Spinal cord (tissue), 10 donors: ENCODE data around the gene MEIS1. TPM values are rescaled to one million over a fixed set of nuclear protein-coding genes. Genes with fewer than 3 reads are reported as not detected.

ENCODE experiments used
- DNase-seq, 6 donors: peaks; one replicate each; pipeline versions ENCODE4 v3.0.0 to v3.0.0-alpha.2; 2013 to 2015; ENCODE audit warnings: low spot score in 6 of 6, low read depth in 4 of 6
- H3K27ac ChIP-seq: one replicate; pipeline ENCODE4 v1.5.1; 2013; ENCODE audit warnings: low read depth, low read length, control low read depth
- H3K27me3 ChIP-seq: one replicate; pipeline ENCODE4 v1.6.1; 2013; ENCODE audit warnings: low read length; ENCODE audit not compliant: control insufficient read depth, insufficient read depth
- H3K36me3 ChIP-seq: one replicate; pipeline ENCODE4 v1.6.1; 2013; ENCODE audit warnings: low read length; ENCODE audit not compliant: control insufficient read depth, insufficient read depth
- H3K4me1 ChIP-seq: one replicate; pipeline ENCODE4 v1.6.1; 2013; ENCODE audit warnings: low read length; ENCODE audit not compliant: control insufficient read depth, insufficient read depth
- H3K4me3 ChIP-seq: one replicate; pipeline ENCODE4 v1.5.1; 2013; ENCODE audit warnings: low read depth, low read length, control low read depth
- H3K9me3 ChIP-seq: one replicate; pipeline ENCODE4 v1.6.1; 2013; ENCODE audit warnings: low read length; ENCODE audit not compliant: control insufficient read depth, insufficient read depth
- whole genome bisulfite sequencing: methylation state at CpG from one replicate; pipeline ENCODE4 v1.1.5; 2013; ENCODE audit warnings: missing lambda C conversion rate; ENCODE audit not compliant: insufficient coverage; 5-methylcytosine and 5-hydroxymethylcytosine counted together
- polyA plus RNA-seq, 2 donors: library from polyadenylated mRNA; unstranded; fragments of 120-200 nt; gene quantifications; one replicate each; pipeline ENCODE4 v1.2.1, GENCODE V29; 2013; ENCODE audit not compliant: insufficient read length in 2 of 2
- total RNA-seq, 2 donors: library from RNA; depleted of rRNA in 1 of 2; stranded (reverse); fragments of 120-200 nt in 1 of 2; fragments of >200 nt in 1 of 2; gene quantifications; one replicate each; pipeline versions ENCODE4 v1.2.3 to v1.2.4, GENCODE V29; 2013 to 2014
- donor health status: healthy.

Gene MEIS1
- total and polyA plus RNA-seq, 4 donors, result 50.9 to 118 (median 82.0) TPM

DNA sequence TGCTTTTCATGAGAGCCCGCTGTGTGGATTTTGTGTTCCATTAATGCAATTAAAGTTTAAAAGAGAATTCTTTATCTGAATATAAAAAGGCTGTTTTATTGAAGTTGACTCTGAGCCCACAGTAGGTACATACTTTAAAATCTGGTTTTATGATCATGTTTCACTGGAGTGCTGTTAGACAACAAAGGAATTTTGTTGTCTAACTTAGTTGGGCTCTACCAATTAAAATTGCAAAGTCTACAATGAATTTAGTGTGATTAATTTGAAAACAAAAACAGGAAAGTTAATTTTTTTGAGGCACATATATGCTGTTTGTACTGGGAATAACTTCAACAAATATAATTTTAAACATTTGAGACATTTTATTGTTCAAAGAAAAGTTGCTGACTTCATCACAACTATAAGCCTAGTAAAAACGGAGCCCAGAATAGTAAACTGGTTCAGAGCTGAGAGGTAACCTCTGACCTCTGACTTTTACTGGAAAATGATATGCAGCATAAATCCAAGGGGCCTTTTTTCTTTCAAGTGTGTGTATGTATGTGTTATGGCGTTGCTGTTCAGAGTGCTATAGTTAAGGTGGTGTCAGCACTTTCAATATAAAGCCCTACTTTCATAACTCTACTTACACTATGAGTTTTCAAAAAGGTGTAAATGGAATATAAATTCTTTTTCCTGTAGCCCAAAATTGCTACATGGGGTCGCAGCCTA, 30.2 kb downstream of the MEIS1 start:
- peak overlapping the region; percentile 29 for H3K27ac ChIP-seq
- WGBS, result no CpG with 5 or more reads among the region's 4 CpGs
- peaks cover 5% of the 10 kb centered on the region for H3K36me3 ChIP-seq
- H3K27me3 ChIP-seq, result no peaks in the 10 kb centered on the region
- DNase-seq, result no peak
- H3K4me1 ChIP-seq, result peaks cover 17% of the 10 kb centered on the region
- H3K9me3 ChIP-seq, result no peaks in the 10 kb centered on the region
- H3K4me3 ChIP-seq, result no peak overlapping the region

DNA sequence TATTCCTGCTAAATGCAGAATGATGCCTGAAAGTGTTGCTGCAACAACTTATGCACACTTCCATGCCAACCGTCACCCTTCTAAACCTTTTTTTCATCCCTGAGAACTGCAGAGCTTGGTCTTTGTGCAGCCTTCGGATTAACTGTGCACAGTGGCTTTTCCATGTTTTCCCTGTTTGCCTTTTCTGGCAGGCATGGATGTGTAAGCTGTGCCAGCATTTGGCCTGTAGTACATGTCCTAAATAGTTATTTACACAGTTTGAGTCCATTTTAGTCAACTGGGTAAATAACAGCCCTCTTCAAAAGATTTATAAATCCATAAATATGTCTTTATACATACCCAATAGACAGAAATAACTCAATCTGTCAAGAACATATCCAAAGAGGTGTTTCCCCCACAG, 31.5 kb downstream of the MEIS1 start:
- Histone ChIP-seq H3K36me3 (peaks cover 5% of the 10 kb centered on the region), H3K27ac (no peak overlapping the region), H3K27me3 (no peaks in the 10 kb centered on the region), H3K9me3 (no peaks in the 10 kb centered on the region), H3K4me1 (peaks cover 17% of the 10 kb centered on the region), H3K4me3 (no peak overlapping the region)
- DNase-seq, result peak in 1 of 6 donors; percentile 72
- WGBS, result 41% methylated on average over 2 of the region's 2 CpGs

DNA sequence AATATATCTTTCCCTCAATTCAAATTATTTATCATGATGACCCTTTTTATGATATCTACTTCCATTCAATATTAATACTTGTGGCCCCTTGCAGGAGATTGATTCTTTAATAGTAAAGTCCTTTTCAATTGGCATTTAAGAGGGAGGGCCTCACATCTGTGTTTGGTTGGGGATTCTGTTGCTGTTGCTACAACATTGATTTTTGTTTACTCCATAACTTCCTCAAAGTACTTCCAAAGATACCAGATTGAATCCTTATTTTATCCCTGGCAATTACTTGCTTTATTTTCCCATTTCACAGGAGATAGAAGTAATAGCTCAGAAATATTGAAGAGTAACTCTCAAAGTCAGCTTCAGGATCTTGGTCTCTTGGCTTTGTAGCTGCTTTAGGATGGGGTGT, 32.8 kb downstream of the MEIS1 start:
- no peak overlapping the region for H3K27ac ChIP-seq
- no peaks in the 10 kb centered on the region for H3K27me3 ChIP-seq
- no peak overlapping the region for H3K4me3 ChIP-seq
- no peaks in the 10 kb centered on the region for H3K9me3 ChIP-seq
- no peak for DNase-seq
- peaks cover 5% of the 10 kb centered on the region for H3K36me3 ChIP-seq
- peaks cover 13% of the 10 kb centered on the region for H3K4me1 ChIP-seq

GRCh38 chr2:66469214-66469902, 34.4 kb downstream of the MEIS1 start:
- no peak overlapping the region for H3K4me3 ChIP-seq
- no peak for DNase-seq
- H3K36me3 ChIP-seq, result peaks cover 5% of the 10 kb centered on the region
- no peaks in the 10 kb centered on the region for H3K27me3 ChIP-seq
- peaks cover 8% of the 10 kb centered on the region for H3K4me1 ChIP-seq
- WGBS, result no CpG with 5 or more reads among the region's 11 CpGs
- H3K9me3 ChIP-seq, result no peaks in the 10 kb centered on the region
- no peak overlapping the region for H3K27ac ChIP-seq

DNA sequence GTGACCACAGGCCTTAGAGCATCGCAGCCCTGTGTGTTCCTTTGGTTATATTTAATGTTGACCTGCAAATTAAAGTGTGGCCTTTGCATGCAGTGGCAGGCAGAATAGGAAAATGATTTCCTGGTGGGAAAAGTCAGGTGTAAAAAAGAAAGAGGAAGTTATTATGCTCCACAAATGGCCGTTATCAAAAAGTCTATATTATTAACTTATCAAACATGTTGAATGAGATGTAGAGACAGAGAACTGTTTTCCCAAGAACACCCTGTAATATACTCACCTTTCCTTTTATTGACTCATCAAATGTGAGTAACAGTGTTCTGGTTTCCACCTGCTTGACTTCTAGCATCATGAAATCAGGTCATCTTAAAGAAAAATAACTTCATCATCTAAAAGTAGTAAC, 35.3 kb downstream of the MEIS1 start:
- WGBS, result 88% methylated on average over 1 of the region's 2 CpGs
- Histone ChIP-seq H3K4me3 (no peak overlapping the region), H3K27ac (no peak overlapping the region), H3K4me1 (peaks cover 8% of the 10 kb centered on the region), H3K9me3 (no peaks in the 10 kb centered on the region), H3K36me3 (peaks cover 5% of the 10 kb centered on the region), H3K27me3 (no peaks in the 10 kb centered on the region)
- DNase-seq, result no peak

DNA sequence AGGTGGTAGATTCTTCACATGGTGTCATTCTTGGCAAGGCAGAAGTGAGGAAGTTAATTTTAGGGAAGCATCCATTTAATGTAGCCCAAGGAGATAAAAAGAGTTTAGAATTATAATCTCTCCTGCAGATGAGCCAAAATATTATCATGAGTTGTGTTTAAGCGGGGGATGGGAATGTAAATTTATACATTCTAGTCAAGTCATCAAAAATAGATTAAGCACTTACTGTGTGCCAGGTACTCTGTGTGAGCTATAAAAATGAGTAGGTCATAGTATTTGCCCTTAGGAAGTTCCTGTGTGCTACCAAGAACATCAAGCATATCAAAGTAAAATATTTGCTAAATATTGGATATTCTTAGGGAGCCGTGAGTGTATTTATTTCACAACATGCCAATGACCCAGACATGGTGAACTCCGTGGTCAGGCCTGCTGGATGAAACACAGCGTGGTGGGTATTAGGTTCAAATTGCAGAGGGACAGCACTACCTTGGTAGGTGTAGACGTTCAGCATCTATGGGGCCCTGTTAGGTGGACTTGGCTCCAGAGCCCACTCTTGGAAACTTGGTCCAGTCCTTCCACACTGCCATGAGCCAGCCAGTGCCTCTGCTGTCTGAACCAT, 37.4 kb downstream of the MEIS1 start:
- Histone ChIP-seq H3K4me3 (no peak overlapping the region), H3K4me1 (peaks cover 16% of the 10 kb centered on the region), H3K27me3 (no peaks in the 10 kb centered on the region), H3K27ac (no peak overlapping the region), H3K36me3 (peaks cover 9% of the 10 kb centered on the region), H3K9me3 (no peaks in the 10 kb centered on the region)
- DNase-seq, result no peak
- WGBS, result 100% methylated on average over 3 of the region's 5 CpGs

GRCh38 chr2:66477135-66477842, 42.4 kb downstream of the MEIS1 start:
- no peaks in the 10 kb centered on the region for H3K27me3 ChIP-seq
- H3K36me3 ChIP-seq, result peaks cover 10% of the 10 kb centered on the region
- H3K27ac ChIP-seq, result no peak overlapping the region
- no peaks in the 10 kb centered on the region for H3K9me3 ChIP-seq
- H3K4me3 ChIP-seq, result no peak overlapping the region
- DNase-seq, result no peak
- WGBS, result 42% methylated on average over 2 of the region's 4 CpGs
- H3K4me1 ChIP-seq, result peaks cover 10% of the 10 kb centered on the region

GRCh38 chr2:66478299-66478698, 43.4 kb downstream of the MEIS1 start:
- Histone ChIP-seq H3K36me3 (peaks cover 13% of the 10 kb centered on the region), H3K4me3 (no peak overlapping the region), H3K27me3 (no peaks in the 10 kb centered on the region), H3K27ac (no peak overlapping the region), H3K4me1 (peaks cover 10% of the 10 kb centered on the region), H3K9me3 (no peaks in the 10 kb centered on the region)
- no CpG with 5 or more reads among the region's 3 CpGs for WGBS
- DNase-seq, result no peak

DNA sequence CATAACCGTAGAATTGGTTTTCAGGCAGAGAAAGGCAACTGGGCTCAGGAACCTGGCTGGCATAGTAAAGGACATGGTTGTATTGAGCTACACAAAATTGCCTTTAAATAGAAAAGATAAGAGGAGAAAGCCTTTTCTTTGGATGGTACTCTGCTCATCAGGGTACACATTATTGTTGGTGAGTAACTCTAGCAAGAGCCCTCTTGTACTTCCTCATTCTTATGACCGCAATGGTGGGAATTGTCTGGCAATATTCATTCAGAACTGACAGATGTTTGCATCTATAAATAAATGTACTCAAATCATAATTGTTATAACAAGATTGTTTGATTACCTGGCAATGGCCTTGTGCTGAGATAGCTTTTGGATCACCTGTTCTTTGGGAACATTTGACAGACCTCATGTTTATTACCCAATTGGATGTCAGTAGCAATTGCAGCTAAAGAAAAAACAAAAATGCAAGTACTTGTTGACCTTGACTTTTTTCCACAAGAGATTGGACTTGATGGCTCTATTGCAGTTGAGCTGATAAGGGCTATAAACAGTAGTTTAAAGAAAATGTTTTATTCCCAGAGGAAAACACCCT, 43.9 kb downstream of the MEIS1 start:
- Histone ChIP-seq H3K27me3 (no peaks in the 10 kb centered on the region), H3K9me3 (no peaks in the 10 kb centered on the region), H3K4me3 (no peak overlapping the region), H3K27ac (no peak overlapping the region), H3K36me3 (peaks cover 14% of the 10 kb centered on the region), H3K4me1 (peaks cover 10% of the 10 kb centered on the region)
- no peak for DNase-seq
- WGBS, result no CpG with 5 or more reads among the region's 2 CpGs
